ENCODE data around the gene GTF3A. TPM values are rescaled to one million over a fixed set of nuclear protein-coding genes. Genes with fewer than 3 reads are reported as not detected.

Gene GTF3A
- total and polyA plus RNA-seq, 9 of the 15 experiments (the other 6 are each of a cell fraction or from before 2014, with no cell fraction given) = 47.5 to 303 (median 174) TPM

DNA sequence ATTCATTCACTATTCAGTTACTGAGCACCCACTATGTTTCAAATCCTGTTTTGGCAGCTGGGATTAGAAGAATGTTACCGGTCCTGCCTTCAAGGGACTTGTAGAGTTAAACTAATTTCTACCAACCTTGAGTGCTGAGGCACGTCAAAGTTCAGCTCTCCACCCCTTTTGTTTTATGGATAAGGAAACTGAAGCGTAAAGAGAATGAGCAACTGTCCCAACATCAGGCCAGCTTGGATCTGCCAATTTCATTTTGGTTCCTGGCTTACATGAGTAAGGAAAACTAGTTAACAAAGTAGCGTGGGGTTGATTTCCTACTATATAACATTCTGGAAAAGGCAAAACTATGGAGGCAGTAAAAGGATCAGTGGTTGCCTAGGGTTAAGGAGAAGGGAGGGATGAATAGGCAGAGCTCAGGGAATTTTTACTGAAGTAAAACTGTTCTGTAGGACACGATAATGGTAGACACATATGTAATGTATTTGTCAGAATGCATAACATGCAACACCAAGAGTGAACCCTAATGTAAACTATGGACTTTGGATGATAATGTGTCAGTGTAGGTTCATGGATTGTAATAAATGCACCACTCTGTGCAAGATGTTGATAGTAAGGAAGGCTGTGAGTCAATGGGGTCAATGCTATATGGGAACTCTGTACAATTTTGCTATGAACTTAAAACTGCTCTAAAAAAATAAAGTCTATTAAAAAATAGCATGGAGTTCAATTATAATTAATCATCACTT is 45.8 kb downstream of the GTF3A start:
- intact Hi-C loops (cut with micrococcal nuclease) = no loop called here
- Histone ChIP-seq H3K27me3 (ENCODE audit: control insufficient read depth in 2 of 2, insufficient read depth in 2 of 2, low read length in 2 of 2) (peaks cover 0 to 6% of the 10 kb centered on the region in 2 experiments; a peak in 1 of 5 replicates), H4K20me1 (replicated peaks; ENCODE audit: control insufficient read depth, insufficient read depth, low read length) (no peaks in the 10 kb centered on the region), H3K79me2 (ENCODE audit: control insufficient read depth, insufficient read depth, low read length) (no peaks in the 10 kb centered on the region), H3K36me3 (ENCODE audit: control insufficient read depth, insufficient read depth, low read length) (no peaks in the 10 kb centered on the region), H3K9me3 (replicated peaks; ENCODE audit: control insufficient read depth, insufficient read depth, low read depth, low read length) (no peaks in the 10 kb centered on the region), H3K9ac (ENCODE audit: insufficient read depth in 1 of 2, low read depth in 2 of 2, low read length in 2 of 2) (no peak overlapping the region), H3K27ac (ENCODE audit: extremely low read depth, low read depth, low read length) (no peak overlapping the region), H3K4me2 (ENCODE audit: insufficient read depth, low read length) (no peak overlapping the region), H3K4me1 (replicated peaks in 1 of 2; ENCODE audit: control insufficient read depth in 2 of 2, insufficient read depth in 2 of 2, low read length in 2 of 2) (no peaks in the 10 kb centered on the region), H3K4me3 (no peak overlapping the region), H2AFZ (ENCODE audit: low read depth, low read length) (no peak overlapping the region), H3K9me1 (ENCODE audit: control insufficient read depth, insufficient read depth, low read length) (no peaks in the 10 kb centered on the region)
- no TSS peak for BruUV-seq (replicated peaks)
- no peak for ATAC-seq
- 0% methylated on average over 4 of the region's 5 CpGs for WGBS (ENCODE audit: insufficient coverage, low coverage, missing lambda C conversion rate)
- in situ Hi-C loops (cut with MboI) = no loop called here
- CTCF ChIA-PET (ENCODE audit: low intra/inter-chr PET ratio) = no interaction called here
- DNase-seq (ENCODE audit: extremely low read depth in 1 of 4, low spot score in 3 of 4) = no peak
- POLR2A ChIA-PET = no interaction called here
- TF ChIP-seq WHSC1 (IDR thresholded peaks at IDR 0.05; ENCODE audit: low read length) (no peak), RBM22 (IDR thresholded peaks at IDR 0.05; ENCODE audit: low read depth, low read length, poor library complexity, severe bottlenecking) (no peak), SRSF1 (IDR thresholded peaks at IDR 0.05; ENCODE audit: low read depth, low read length) (no peak), NEUROD1 (IDR thresholded peaks at IDR 0.05; ENCODE audit: borderline replicate concordance, low read depth, low read length, partially characterized antibody) (no peak), ZZZ3 (IDR thresholded peaks at IDR 0.05) (no peak), FOXJ2 (tag; IDR thresholded peaks at IDR 0.05) (no peak), POLR2AphosphoS5 (IDR thresholded peaks at IDR 0.05; ENCODE audit: control insufficient read depth, insufficient read depth, low read depth, low read length) (no peak), YY1 (IDR thresholded peaks at IDR 0.05; ENCODE audit: borderline replicate concordance in 1 of 3, control insufficient read depth in 1 of 3, extremely low read depth in 1 of 3, insufficient read depth in 3 of 3, insufficient read length in 1 of 3, insufficient replicate concordance in 2 of 3, low read depth in 1 of 3, low read length in 2 of 3) (no peak), TSC22D4 (tag; IDR thresholded peaks at IDR 0.05) (no peak), SP1 (CRISPR knock-in tag; IDR thresholded peaks at IDR 0.05) (no peak)
- TF ChIP-seq, protein P1, sequence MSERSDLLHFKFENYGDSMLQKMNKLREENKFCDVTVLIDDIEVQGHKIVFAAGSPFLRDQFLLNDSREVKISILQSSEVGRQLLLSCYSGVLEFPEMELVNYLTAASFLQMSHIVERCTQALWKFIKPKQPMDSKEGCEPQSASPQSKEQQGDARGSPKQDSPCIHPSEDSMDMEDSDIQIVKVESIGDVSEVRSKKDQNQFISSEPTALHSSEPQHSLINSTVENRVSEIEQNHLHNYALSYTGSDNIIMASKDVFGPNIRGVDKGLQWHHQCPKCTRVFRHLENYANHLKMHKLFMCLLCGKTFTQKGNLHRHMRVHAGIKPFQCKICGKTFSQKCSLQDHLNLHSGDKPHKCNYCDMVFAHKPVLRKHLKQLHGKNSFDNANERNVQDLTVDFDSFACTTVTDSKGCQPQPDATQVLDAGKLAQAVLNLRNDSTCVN (CRISPR knock-in tag; IDR thresholded peaks at IDR 0.05) = no peak
- TF ChIP-seq, protein P2, sequence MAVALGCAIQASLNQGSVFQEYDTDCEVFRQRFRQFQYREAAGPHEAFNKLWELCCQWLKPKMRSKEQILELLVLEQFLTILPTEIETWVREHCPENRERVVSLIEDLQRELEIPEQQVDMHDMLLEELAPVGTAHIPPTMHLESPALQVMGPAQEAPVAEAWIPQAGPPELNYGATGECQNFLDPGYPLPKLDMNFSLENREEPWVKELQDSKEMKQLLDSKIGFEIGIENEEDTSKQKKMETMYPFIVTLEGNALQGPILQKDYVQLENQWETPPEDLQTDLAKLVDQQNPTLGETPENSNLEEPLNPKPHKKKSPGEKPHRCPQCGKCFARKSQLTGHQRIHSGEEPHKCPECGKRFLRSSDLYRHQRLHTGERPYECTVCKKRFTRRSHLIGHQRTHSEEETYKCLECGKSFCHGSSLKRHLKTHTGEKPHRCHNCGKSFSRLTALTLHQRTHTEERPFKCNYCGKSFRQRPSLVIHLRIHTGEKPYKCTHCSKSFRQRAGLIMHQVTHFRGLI (CRISPR knock-in tag; IDR thresholded peaks at IDR 0.05) = no peak
- TF ChIP-seq, protein P3, sequence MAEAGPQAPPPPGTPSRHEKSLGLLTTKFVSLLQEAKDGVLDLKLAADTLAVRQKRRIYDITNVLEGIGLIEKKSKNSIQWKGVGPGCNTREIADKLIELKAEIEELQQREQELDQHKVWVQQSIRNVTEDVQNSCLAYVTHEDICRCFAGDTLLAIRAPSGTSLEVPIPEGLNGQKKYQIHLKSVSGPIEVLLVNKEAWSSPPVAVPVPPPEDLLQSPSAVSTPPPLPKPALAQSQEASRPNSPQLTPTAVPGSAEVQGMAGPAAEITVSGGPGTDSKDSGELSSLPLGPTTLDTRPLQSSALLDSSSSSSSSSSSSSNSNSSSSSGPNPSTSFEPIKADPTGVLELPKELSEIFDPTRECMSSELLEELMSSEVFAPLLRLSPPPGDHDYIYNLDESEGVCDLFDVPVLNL (CRISPR knock-in tag; IDR thresholded peaks at IDR 0.05; ENCODE audit: low read depth) = no peak
- FAIRE-seq = no peak

All from K562 (cell line).